Medulla oblongata (tissue), 1 donor: ENCODE data around the gene MLN.
A peak's percentile ranks its signal among the peaks of the same experiment; 100 is the strongest.

Source experiments
- DNase-seq: peaks from one replicate; pipeline ENCODE4 v3.0.0-alpha.2; 2015; ENCODE audit errors: extremely low spot score

MLN gene

DNA sequence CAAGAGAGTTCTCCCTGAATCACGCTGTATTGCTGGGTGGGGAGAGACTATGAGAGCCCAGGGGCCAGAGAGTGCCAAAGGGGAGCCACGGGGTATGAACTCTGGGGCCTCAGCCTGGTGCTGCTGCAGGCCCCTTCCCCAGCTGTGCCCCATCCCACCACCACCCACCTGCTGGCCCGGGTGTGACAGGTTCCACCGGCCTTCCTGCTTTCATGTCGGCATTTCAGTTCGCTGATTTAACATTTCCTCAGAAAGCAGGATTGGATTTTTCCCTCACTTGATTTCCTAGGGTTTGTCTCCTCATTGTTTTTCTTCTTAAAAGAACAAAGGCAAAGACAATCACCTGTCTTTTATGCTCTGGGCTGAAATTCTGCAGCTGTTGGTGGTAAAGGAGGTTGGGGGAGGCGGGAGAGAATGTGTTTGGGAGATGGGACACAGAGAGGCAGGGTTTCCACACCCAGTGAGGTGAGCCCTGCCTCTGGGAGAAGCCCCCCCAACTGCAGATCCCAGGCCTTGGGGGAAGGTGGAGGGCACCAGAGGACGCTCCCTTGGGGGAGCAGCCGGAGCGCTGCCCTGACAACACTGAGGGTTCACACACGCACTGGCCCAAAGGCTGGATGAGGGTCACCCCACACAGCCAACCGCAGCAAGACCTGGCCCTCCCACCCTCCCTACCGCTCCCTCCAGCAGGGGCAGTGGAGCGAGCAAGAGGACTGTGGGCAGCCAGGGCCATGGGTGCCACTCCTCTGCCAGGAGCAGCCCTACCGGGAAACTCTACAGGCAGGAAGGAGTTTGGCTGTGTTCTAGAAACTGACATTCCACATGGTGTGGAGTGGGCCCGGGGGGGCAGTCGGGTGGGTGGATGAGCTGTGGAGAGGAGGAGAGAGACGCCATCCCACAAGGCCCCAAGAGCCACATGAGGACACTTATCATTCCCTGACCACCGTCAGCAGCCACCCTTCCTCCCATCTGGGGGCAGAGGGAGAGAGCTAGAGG, 10.5 kb upstream of the MLN start:
- no peak for DNase-seq

DNA sequence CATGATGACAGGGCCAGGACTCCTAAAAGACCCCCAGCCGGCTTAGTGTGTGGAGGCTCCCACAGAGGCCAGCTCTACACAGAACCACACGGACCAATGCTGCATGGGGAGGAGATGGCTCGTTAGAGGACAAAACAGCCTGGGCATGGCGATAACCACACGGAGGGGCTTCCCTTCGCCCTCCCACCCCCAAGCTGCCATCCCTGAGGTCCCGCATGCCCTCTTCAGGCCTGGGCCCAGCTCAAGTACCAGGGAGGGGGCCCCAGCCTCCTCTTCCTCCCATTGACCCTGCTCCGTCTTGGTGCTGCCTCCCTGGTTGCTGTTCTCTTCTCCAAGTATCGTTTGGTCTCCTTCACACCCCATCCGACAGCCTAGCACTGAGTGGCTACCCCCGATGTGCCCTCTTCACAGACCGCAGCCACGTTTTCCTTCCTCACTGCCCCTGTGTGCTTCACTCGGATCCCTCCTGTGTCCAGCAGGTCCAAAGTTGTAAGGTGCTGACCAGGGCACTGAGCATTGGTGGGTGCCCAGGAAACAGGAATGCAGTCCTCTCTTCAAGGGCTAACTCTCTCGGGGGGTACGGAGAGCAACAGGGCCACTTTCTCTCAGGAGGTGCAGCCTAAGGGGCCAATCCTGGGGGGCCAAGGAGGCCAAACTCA, 9.6 kb upstream of the MLN start:
- no peak for DNase-seq

DNA sequence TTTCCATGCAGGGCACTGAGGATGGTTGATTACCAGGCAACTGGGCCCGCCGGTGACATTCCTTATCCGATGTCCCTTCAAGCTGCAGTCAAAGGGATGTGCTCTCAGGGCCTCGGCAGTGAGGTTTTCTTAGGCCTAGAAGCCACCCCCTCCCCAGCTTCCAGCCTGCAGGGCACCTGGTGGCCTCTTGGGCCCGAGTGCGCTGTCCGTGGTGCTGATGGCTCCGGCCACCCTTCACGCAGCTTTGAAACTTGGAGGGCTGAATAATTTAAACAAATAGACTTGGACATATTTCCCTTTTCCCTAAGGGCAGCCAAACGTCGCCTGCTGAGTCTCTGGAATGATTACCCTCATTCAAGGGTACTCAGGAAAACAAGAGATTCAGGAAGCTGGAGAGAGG, 8.9 kb upstream of the MLN start:
- peak; percentile 10 for DNase-seq

DNA sequence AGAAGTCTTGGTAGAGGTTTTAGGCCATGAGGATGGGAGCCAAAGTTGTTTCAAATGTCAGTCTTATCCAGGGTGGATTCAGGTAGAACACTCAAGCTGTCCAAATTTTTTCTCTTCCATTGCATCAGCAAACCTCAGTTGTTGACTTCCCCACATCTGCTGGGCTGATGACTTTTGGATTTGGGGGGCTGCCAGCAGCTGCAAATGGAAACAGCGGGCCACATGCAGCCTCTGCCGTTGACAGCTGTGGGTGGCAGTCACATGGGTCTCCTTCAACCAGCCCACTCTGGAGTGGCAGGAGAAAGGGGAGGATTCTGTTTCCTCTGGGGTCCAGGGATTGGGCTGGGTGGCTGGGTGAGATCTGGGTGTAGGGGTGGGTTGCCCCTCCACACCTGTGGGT, 5.8 kb upstream of the MLN start:
- no peak for DNase-seq

DNA sequence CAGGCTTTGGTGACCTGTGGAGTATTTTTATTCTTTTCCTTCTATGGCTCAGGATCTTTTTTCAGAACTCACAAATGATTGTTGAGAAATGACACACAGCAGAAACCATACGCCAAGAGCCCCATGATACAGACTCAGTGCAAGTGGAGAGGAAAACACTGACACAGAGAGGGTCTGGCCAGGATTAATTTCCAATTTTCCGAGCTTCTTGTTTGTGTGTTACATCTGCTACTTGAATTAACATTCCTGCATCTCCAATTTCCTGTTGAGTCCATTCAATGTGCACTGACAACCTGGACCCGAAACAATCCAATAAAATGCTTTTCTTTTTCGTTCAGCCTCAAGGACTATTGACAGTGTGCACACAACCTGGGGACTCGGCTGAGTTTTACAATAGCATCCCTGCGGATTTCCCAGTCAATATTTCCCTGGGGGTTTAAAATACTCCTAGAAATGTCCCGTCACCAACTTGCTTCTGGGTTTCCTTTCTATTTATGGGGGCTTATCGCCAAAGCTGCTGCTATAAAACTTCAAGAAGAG, 4.9 kb upstream of the MLN start:
- no peak for DNase-seq

DNA sequence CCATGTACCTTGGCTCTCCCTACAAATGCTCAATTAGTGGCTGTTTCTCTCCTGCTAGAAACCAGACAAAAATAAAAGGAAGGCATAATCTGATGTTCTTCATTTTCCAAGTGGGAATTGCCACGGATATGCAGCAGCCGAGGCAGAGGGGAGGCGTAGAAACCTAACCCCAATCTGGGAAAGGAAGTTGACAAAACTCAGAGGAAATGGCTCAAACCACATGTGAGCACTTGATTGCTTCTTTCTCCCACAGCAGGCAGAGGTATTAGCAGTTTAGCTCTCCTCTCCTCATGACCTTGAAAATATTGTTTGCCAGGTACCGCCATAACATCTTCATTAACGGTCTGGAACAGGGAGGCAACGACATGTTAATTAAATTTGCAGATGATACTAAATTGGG, 3.8 kb upstream of the MLN start:
- DNase-seq = no peak

DNA sequence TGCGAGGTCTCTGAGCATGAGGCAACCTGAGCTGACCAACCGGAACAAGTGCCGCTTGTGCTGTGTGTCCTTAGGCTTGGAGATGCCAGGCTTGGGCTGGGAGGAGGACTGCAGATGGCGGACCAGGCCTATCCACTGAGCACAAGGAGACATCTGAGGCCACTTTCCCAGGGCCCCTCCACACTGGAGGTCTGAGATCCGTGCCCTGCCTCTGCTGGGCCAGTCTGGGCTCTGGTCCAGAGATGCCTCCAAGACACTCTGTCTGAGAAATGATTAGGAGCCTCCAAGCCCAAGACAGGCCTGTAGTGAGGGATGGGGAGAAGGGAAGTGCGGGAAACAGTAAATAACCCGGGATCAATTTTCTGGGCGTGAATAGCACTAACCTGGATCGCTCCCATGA, 3.0 kb upstream of the MLN start:
- no peak for DNase-seq

DNA sequence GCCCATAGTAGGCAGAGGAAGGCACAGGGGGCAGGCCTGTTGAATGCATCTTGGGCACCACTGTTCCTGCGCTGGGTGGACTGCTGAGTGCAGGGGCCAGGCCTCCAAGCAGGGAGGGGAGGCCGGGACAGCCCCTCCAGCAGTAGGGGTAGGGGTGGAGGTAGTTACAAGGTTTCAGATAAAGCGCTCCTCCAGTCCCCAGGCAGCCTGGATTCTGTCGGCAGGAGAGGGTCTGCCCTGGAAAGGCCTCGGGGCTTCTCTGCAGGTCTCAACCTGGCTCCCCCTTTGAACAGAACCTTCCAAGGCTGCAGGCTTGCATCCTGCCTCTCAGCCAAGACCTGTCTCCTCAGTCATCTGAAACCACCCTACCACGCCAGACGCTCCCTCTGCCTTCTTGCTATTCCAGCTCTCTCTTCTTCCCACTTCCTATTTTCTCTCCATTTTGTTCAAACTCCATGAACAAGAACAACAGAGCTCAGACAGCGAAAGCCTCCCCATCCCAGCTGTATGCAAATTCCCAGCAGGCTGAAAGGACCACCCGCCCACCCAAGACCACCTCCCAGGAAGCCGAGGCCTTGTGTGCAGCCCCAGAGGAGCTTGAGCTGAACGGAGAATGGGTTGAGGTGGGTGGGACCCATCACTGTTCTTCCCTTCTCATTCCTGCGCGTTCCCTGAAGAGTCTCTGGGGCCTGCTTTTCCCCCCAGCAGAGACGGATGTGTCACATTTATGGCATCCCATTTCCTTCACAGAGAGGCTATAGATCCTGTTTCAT, 1.4 kb downstream of the MLN start:
- DNase-seq = no peak

DNA sequence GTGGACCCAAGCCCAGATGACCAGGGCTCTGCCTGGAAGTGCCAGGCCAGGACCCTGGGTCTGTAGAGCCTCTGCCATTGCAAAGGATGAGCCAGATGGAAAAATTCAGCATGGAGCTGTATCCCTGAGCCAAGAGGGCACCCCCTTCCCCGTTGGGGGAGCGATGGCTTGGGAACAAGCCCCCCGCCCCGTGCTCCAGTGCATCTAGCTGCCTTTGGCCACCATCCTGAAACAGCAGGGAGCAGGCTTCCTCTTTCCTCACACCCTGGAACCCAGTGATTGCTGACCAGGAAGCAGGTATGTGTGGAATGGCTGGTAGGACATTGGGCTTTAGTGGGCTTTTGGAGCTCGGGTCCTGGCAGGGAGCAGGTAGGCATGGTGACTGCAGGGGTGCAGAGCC, 2.2 kb downstream of the MLN start:
- DNase-seq = no peak

DNA sequence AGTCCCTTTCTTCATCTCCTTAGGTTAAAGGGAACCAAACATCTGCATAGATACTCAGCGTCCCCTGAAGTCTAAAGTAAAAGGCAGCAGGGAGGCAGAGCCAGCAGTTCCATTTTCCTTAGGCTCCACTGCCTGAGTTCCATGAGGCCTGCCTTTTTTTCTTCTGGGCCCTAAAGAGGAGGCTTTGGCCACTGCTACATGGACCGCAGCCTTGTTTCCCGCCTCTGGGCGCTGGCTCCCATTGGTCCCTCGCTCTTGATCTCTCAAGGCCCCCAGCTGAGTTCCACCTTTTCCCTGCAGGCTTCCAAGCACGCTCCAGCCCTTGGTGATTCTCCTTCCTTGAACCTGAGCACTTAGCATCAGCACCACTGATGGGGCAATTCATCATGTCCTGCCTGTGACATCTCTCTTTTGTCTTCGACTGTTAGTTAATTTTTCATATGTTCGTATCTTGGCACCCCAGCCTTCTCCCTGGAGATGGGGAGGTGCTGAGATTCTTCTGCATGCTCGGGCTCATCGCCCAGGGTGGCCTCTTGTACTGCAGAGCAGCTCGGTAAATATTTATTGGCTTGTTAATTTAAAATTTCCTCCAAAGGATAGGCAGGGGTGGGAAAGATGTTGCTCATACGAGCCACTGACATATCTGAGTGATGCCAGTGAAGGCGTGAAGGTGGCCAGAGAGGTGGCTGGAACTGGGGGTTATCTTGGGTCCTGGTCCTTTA, 3.4 kb downstream of the MLN start:
- no peak for DNase-seq

DNA sequence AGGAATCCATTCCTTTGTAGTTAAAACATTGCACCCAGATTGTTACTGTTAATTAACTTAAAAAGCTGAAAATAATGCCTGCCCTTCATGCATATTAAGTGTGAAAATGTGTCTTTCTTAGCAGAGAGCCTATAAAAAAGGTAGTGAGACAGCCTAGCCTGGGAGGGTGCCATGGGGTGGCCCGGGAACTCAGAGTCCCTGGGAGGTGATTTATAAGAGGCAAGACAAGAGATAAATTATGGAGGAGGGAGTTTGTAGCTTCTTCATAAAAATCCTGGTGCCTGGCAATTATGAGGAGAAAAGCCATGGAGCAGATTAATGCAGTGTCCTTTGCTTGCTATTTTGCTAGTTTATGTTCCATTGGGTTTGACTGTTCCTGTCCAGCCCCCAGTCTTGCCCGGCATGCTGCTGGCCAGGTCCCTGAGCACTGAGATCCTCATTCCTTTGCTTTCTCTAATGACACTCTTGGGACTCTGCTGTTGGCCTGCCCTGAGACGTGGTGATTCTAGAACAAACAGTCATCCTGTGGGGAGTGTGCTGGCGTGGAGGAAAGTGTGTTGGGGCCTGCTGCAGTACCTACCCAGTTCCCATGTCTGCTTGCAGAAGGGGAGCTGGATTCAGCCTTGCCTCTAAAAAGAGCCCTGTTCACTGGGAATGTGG, 4.2 kb downstream of the MLN start:
- DNase-seq = no peak

DNA sequence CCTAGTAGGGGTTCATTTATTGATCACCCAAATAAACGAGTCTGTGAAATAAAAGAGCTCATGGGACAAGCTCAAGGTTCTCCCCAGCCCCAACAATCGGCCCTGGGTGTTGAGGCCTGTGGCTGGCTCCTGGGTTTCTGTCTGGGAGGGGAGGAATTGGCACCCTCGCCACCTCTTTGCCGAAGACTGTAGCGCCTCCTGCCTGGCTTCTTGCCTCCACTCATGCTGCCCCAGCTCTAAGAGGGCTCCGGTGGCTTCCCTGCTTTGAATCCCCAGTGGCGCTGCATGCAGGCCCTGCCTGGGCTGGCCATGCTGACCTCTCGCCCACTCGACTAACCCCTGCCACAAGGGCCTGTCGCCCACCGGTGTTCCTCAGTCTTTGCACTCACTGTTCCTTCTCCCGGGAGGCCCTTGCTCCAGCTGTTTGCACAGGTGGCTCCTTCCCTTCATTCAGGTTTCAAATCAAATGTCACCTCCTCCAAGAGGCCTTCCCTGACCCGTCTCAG, 5.4 kb downstream of the MLN start:
- DNase-seq = no peak

DNA sequence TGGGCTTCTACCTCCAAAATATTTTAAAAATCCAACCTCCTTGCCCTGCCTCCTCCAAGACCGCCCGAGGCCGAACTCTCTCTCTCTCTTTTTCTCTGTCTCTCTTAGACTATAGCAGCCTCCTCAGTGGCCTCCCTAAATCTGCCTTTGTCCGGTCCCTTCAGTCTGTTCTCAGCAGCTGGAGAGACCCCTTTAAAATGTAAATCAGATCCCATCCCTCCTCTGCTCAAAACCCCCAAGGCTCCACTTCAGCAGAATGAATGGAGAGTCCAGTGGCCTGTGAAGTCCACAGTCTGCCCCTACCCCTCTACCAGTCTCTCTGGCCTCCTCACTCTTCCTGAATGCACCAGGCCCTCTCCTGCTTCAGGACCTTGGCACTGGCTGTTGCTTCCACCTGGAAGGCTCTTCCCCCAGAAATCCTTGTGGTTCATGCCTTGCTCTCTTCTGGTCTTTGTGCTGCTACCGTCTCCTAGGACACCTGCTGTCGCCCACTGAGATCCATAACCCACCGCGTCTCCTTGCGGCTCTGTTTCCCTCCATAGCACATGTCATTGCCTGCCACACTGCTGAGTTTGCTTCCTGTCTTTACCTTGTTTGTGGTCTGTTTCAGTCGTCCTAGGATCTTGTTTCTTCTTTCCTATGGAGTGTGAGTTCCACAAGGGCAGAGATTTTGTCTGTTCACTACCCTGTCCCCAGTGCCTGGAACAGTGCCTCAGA, 6.0 kb downstream of the MLN start:
- no peak for DNase-seq

DNA sequence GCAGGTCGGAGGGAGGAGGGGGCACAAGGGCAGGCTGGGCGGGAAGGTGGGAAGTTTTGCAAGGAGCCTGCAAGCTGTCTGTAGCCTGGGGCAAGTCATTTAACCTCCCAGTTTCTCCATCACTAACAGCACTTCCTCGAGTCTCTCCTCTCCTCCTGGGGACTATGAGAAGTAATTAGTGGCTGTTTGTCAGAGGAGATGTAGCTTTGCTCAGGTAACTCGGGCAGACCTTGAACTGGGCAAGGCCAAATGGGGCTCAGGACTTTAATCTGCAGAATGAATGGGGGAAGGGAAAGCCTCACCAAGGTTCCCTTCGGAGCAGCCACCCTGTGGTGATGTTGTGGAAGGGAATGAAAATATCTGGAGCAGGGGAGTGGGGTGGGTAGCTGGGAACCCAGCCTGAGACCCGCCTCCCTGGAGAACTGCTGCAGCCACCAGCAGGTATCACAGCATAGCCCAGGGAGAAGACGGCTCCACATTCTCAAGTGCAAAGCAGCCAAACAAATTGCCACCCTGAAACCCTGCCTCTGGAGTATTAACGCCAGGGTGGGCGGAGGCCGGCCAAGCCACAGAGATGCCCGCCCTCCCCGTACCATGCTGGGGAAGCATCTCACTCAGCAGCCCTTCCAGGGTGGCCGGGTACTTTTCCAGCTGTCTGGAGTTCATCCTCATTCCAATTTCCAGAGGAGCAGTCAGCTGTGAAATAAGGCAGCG, 8.7 kb downstream of the MLN start:
- no peak for DNase-seq

DNA sequence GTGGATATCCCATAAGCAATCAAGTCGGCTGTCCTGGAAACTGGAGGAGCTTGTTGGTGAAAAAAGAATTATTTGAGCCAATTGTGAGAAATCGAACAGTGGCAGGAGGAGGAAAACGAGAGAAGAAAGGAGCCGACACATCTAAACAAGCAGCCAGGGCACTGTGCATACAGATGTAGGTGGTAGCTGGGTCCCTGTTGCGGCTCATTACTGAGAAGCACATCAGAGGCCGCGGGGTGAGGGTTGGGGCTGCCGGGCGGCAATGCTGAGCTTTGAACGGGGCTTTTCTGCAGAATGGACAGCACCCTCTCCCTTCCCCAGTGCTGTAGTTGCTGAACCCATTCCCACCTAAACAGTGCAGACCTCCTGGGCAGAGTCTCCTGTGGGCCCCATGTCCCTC, 10.8 kb downstream of the MLN start:
- no peak for DNase-seq

DNA sequence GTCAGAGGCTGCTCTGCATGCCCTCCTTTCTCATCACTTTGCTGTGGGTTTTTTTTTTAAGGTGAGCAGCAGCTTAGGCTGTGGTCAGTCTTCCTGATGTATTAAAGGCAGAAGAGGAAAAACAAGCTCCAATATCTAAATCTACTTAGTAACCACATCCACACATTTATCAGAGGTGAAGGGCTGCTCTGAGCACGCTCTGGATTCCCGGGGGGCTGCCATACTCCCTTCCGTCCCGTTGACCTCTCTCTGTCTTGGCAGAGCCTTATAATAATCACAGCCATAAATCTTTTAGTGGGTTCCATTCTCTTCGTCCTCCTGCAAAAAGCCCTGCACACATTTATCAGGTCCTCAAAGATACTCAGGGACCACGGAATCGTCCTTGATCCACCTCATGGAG, 12.2 kb downstream of the MLN start:
- no peak for DNase-seq

DNA sequence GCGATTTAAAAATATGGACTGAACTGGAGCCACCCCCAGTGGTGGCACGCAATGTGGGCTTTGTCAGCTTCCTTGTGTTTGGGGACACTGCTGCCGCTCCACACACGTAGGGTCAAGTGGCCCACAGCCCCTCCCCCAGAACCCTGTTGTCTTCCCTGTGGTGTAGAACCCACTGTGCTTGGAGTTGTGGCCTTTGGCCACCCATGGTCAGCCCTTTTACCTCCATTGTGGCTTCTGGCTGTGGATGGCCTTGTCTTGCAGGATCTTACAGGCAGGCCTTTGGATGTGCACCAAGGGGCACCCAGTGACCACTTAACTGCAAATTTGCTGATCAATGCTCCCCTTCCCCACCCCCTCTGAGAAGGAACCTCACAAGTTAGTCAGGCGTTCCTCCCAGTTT, 12.9 kb downstream of the MLN start:
- DNase-seq = no peak

DNA sequence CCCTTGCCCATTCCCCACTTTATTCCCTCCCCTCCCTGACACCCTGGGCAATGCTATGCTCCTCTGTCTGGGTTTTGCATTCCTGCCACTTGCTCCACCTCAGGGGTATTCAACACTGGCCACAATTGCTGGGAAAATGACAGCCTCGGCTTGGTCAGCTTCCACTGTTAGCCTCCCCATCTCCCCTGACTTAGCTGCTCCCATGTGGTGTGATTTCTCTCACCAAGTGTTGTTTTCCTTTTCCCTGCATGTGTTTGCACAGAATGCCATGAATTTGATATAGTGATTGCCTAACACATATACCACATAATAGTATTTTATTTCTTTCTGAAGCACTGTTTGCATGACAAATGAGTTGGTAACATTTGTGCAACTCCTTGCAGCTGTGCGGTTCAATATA, 13.4 kb downstream of the MLN start:
- no peak for DNase-seq

DNA sequence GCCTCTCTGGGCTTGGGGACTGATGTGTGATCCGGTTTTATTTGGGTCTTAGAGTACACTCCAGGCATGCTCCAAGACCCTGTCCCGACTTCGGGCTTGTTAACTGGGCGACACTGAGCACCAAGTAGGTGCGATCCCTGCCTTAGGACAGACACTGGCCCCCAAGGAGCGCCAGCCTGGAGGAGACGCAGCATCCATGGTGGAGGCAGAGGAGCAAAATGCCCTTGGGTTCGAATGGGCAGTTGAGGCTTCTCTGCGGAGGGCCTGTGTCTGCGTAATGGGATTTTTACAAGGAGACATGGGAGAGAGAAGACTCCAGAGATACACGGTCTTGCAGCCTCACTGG, 14.3 kb downstream of the MLN start:
- DNase-seq = no peak
